SK-N-DZ (cell line): ENCODE data around the gene COL6A3.
"Not testable (repeated sequence)": the region's sequence is repeated elsewhere in the genome, so short reads cannot be mapped to it uniquely, and the experiment has no call there.

Experiments
- DNase-seq: peaks from one replicate; pipeline ENCODE4 v3.0.0-alpha.2; 2015; ENCODE audit warnings: low spot score

The COL6A3 gene

GRCh38 chr2:237380768-237381167 is 33.2 kb downstream of the COL6A3 start:
- no peak for DNase-seq

- no peak for DNase-seq
These were observed 34.3 kb downstream of the COL6A3 start for GRCh38 chr2:237379636-237380035.

- no peak for DNase-seq
These were observed 35.3 kb downstream of the COL6A3 start for GRCh38 chr2:237378650-237379049.

GRCh38 chr2:237374284-237375060 is 39.5 kb downstream of the COL6A3 start:
- DNase-seq = no peak

GRCh38 chr2:237371856-237372255 is 42.1 kb downstream of the COL6A3 start:
- no peak for DNase-seq

GRCh38 chr2:237365671-237366070 is 48.3 kb downstream of the COL6A3 start:
- DNase-seq = no peak

- no peak for DNase-seq
These were observed 49.3 kb downstream of the COL6A3 start for GRCh38 chr2:237364655-237365054.

GRCh38 chr2:237361194-237362004 is 52.6 kb downstream of the COL6A3 start:
- no peak for DNase-seq

- DNase-seq = no peak
These were observed 53.8 kb downstream of the COL6A3 start for GRCh38 chr2:237359894-237360780.

- no peak for DNase-seq
These were observed 54.5 kb downstream of the COL6A3 start for GRCh38 chr2:237359518-237359840.

GRCh38 chr2:237358721-237359517 is 55.0 kb downstream of the COL6A3 start:
- no peak for DNase-seq

- no peak for DNase-seq
These were observed 58.3 kb downstream of the COL6A3 start for GRCh38 chr2:237355701-237356100.

GRCh38 chr2:237354892-237355291 is 59.1 kb downstream of the COL6A3 start:
- no peak for DNase-seq

GRCh38 chr2:237354172-237354571 is 59.8 kb downstream of the COL6A3 start:
- DNase-seq = not testable (repeated sequence)

- no peak for DNase-seq
These were observed 60.7 kb downstream of the COL6A3 start for GRCh38 chr2:237353215-237353614.

- DNase-seq = no peak
These were observed 61.6 kb downstream of the COL6A3 start for GRCh38 chr2:237352279-237352845.

- peak; percentile 45 for DNase-seq
These were observed 62.2 kb downstream of the COL6A3 start for GRCh38 chr2:237351796-237352195.

- DNase-seq = no peak
These were observed 62.9 kb downstream of the COL6A3 start for GRCh38 chr2:237351046-237351445.

- peak; percentile 45 for DNase-seq
These were observed 63.4 kb downstream of the COL6A3 start for GRCh38 chr2:237350597-237350996.

GRCh38 chr2:237350070-237350469 is 63.9 kb downstream of the COL6A3 start:
- no peak for DNase-seq
